OCI-LY3 (cell line): Measurements from ENCODE around the gene FMN1.

Experiments used
- H2AFZ ChIP-seq: fragments of 200-600, 300-600 bp; shearing (Covaris generic); 2 replicates; pipeline ENCODE4 v1.6.0; 2014; ENCODE audit warnings: antibody characterized with exemption, low read depth, low read length
- H3K27ac ChIP-seq: fragments of 200-600, 300-600 bp; sonication (generic); 2 replicates; pipeline ENCODE4 v1.5.1; 2014; ENCODE audit warnings: mild to moderate bottlenecking, low read length, moderate library complexity, mixed read lengths
- H3K27me3 ChIP-seq: fragments of 200-600, 300-600 bp; sonication (generic); 2 replicates; pipeline ENCODE4 v1.6.1; 2014; ENCODE audit warnings: low read depth, low read length, mixed read lengths
- H3K36me3 ChIP-seq: fragments of 200-600, 300-600 bp; sonication (generic); replicated peaks from 2 replicates; pipeline ENCODE3; 2014; ENCODE audit warnings: low read depth, low read length, mixed read lengths
- H3K4me1 ChIP-seq: fragments of 300-600, 200-600 bp; sonication (generic); 2 replicates; pipeline ENCODE4 v1.6.1; 2014; ENCODE audit warnings: low read length, mixed read lengths
- H3K4me2 ChIP-seq: fragments of 200-600, 300-600 bp; sonication (generic); 2 replicates; pipeline ENCODE4 v1.6.1; 2014; ENCODE audit warnings: low read length, mixed read lengths
- H3K4me3 ChIP-seq: fragments of 300-600, 200-600 bp; sonication (generic); 2 replicates; pipeline ENCODE4 v1.5.1; 2014; ENCODE audit warnings: antibody characterized with exemption, mild to moderate bottlenecking, low read length, moderate library complexity
- H3K79me2 ChIP-seq: fragments of 300-600, 200-600 bp; shearing (Covaris generic); 2 replicates; pipeline ENCODE4 v1.6.1; 2014; ENCODE audit warnings: mild to moderate bottlenecking, low read length, mixed read lengths
- H3K9ac ChIP-seq: fragments of 300-600, 200-600 bp; shearing (Covaris generic); 2 replicates; pipeline ENCODE4 v1.6.0; 2014; ENCODE audit warnings: mild to moderate bottlenecking, low read length, moderate library complexity
- H3K9me3 ChIP-seq: fragments of 200-600, 300-600 bp; shearing (Covaris generic); 2 replicates; pipeline ENCODE4 v1.6.1; 2014; ENCODE audit warnings: low read length, mixed read lengths; ENCODE audit not compliant: insufficient read depth
- H4K20me1 ChIP-seq: fragments of 200-600, 300-600 bp; sonication (generic); 2 replicates; pipeline ENCODE4 v1.6.1; 2016; ENCODE audit warnings: low read length, mixed read lengths; ENCODE audit not compliant: insufficient read depth
- CTCF ChIP-seq: fragments of 200-600, 300-600 bp; sonication (generic); IDR thresholded peaks from 2 replicates; pipeline ENCODE4 v1.5.1; 2014; ENCODE audit warnings: antibody characterized with exemption, low read length, low read depth
- EZH2phosphoT487 ChIP-seq: fragments of 200-600 bp; shearing (Covaris generic); IDR thresholded peaks from 2 replicates; pipeline ENCODE4 v1.6.1; 2018; ENCODE audit warnings: antibody characterized with exemption, mixed run types, low read depth

Gene FMN1

GRCh38 chr15:33107950-33108349 is 86.6 kb downstream of the FMN1 start:
- Histone ChIP-seq H3K4me3 (no peak overlapping the region), H2AFZ (no peak overlapping the region), H3K79me2 (no peaks in the 10 kb centered on the region), H3K4me1 (no peaks in the 10 kb centered on the region), H3K9ac (no peak overlapping the region), H3K4me2 (no peak overlapping the region), H3K27me3 (peaks cover 55% of the 10 kb centered on the region), H3K9me3 (no peaks in the 10 kb centered on the region), H4K20me1 (no peaks in the 10 kb centered on the region), H3K27ac (no peak overlapping the region), H3K36me3 (no peaks in the 10 kb centered on the region)
- no peak for TF ChIP-seq EZH2phosphoT487
- no peak for TF ChIP-seq CTCF

- no peaks in the 10 kb centered on the region for H3K4me1 ChIP-seq
- no peaks in the 10 kb centered on the region for H4K20me1 ChIP-seq
- no peaks in the 10 kb centered on the region for H3K9me3 ChIP-seq
- H3K27me3 ChIP-seq = peaks cover 65% of the 10 kb centered on the region
- H2AFZ ChIP-seq = no peak overlapping the region
- H3K4me3 ChIP-seq = no peak overlapping the region
- H3K9ac ChIP-seq = no peak overlapping the region
- no peaks in the 10 kb centered on the region for H3K79me2 ChIP-seq
- no peak overlapping the region for H3K4me2 ChIP-seq
- H3K27ac ChIP-seq = no peak overlapping the region
- no peaks in the 10 kb centered on the region for H3K36me3 ChIP-seq
- no peak for TF ChIP-seq CTCF
- no peak for TF ChIP-seq EZH2phosphoT487
Observed at GRCh38 chr15:33104212-33104611, 90.3 kb downstream of the FMN1 start.

GRCh38 chr15:33101036-33101435 is 93.5 kb downstream of the FMN1 start:
- no peaks in the 10 kb centered on the region for H3K4me1 ChIP-seq

GRCh38 chr15:33100314-33100713 is 94.2 kb downstream of the FMN1 start:
- Histone ChIP-seq H3K9me3 (no peaks in the 10 kb centered on the region), H3K27me3 (peaks cover 31% of the 10 kb centered on the region), H3K36me3 (no peaks in the 10 kb centered on the region), H4K20me1 (no peaks in the 10 kb centered on the region), H3K27ac (no peak overlapping the region), H3K4me3 (no peak overlapping the region), H3K4me2 (no peak overlapping the region), H3K4me1 (no peaks in the 10 kb centered on the region), H2AFZ (no peak overlapping the region), H3K79me2 (no peaks in the 10 kb centered on the region), H3K9ac (no peak overlapping the region)
- TF ChIP-seq EZH2phosphoT487 (no peak), CTCF (no peak)

More at GRCh38 chr15:33101036-33101435, 93.5 kb downstream of the FMN1 start:
- Histone ChIP-seq H3K27me3 (peaks cover 33% of the 10 kb centered on the region), H3K9ac (no peak overlapping the region), H3K36me3 (no peaks in the 10 kb centered on the region), H2AFZ (no peak overlapping the region), H3K4me3 (no peak overlapping the region), H3K27ac (no peak overlapping the region), H3K4me2 (no peak overlapping the region), H3K79me2 (no peaks in the 10 kb centered on the region), H3K9me3 (no peaks in the 10 kb centered on the region), H4K20me1 (no peaks in the 10 kb centered on the region)
- TF ChIP-seq EZH2phosphoT487 (no peak), CTCF (no peak)
